Prostate gland (tissue), 2 donors: ENCODE data around the gene LDB2.

Source experiments
- CTCF ChIP-seq, 4 experiments: fragments of 200-600 bp in 2 of 4; fragments of 450-650 bp in 2 of 4; sonication (generic) in 2 of 4; IDR thresholded peaks; 1 replicate in 3 of 4; 2 replicates in 1 of 4; pipeline ENCODE4 v1.5.1; 2016 to 2019; ENCODE audit warnings: antibody characterized with exemption in 4 of 4, mild to moderate bottlenecking in 2 of 4, moderate library complexity in 2 of 4
- POLR2AphosphoS5 ChIP-seq: sonication (generic); formaldehyde crosslinking; IDR thresholded peaks from one replicate; pipeline ENCODE4 v1.6.1; 2017; ENCODE audit warnings: antibody characterized with exemption

- TF ChIP-seq CTCF (IDR thresholded peaks at IDR 0.05) (no peak), POLR2AphosphoS5 (no peak)
Observed at GRCh38 chr4:16869594-16870245, 28.7 kb downstream of the LDB2 start.
